Spleen (tissue), 11 donors: ENCODE results near the gene MYBPC3. TPM values are rescaled to one million over a fixed set of nuclear protein-coding genes. Genes with fewer than 3 reads are reported as not detected.
A peak's percentile ranks its signal among the peaks of the same experiment; 100 is the strongest.

Experiments used
- DNase-seq: peaks from one replicate; pipeline ENCODE4 v3.0.0-alpha.2; 2020
- H3K27ac ChIP-seq, 8 donors: fragments of 200-600 bp; sonication (generic) in 7 of 8; 1 replicate in 4 of 8; 2 replicates in 4 of 8; pipeline versions ENCODE4 v1.5.0 to v1.8.0; 2016 to 2021; ENCODE audit warnings: inconsistent platforms in 4 of 8, mild to moderate bottlenecking in 4 of 8, moderate library complexity in 1 of 8
- H3K27me3 ChIP-seq, 7 donors: fragments of 200-600 bp; sonication (generic) in 6 of 7; replicated peaks in 1 of 7; 1 replicate in 4 of 7; 2 replicates in 3 of 7; pipeline versions ENCODE4 v1.5.0 to v1.8.0; 2016 to 2021; ENCODE audit warnings: inconsistent platforms in 3 of 7, mild to moderate bottlenecking in 1 of 7
- H3K36me3 ChIP-seq, 6 donors: fragments of 200-600 bp; sonication (generic) in 5 of 6; 1 replicate in 4 of 6; 2 replicates in 2 of 6; pipeline versions ENCODE4 v1.5.0 to v1.8.0; 2016 to 2021; ENCODE audit warnings: inconsistent platforms in 2 of 6
- H3K4me1 ChIP-seq, 6 donors: fragments of 200-600 bp; sonication (generic) in 5 of 6; 1 replicate in 3 of 6; 2 replicates in 3 of 6; pipeline versions ENCODE4 v1.5.0 to v1.8.0; 2016 to 2021; ENCODE audit warnings: inconsistent platforms in 3 of 6
- H3K4me3 ChIP-seq, 8 donors: fragments of 200-600 bp; sonication (generic) in 7 of 8; 1 replicate in 4 of 8; 2 replicates in 4 of 8; pipeline versions ENCODE4 v1.5.0 to v1.8.0; 2016 to 2021; ENCODE audit warnings: inconsistent platforms in 4 of 8, mild to moderate bottlenecking in 4 of 8, moderate library complexity in 2 of 8
- H3K9me3 ChIP-seq, 8 donors: fragments of 200-600 bp; sonication (generic) in 7 of 8; 1 replicate in 4 of 8; 2 replicates in 4 of 8; pipeline versions ENCODE4 v1.5.0 to v1.8.0; 2016 to 2021; ENCODE audit warnings: inconsistent platforms in 4 of 8
- CTCF ChIP-seq, 11 experiments: fragments of 200-600 bp in 7 of 11; fragments of 450-650 bp in 4 of 11; sonication (generic) in 4 of 11; IDR thresholded peaks in 8 of 11; conservative IDR thresholded peaks in 3 of 11; 1 replicate in 7 of 11; 2 replicates in 4 of 11; pipeline versions ENCODE4 v1.4.0 to v1.8.0; 2016 to 2021; ENCODE audit warnings: antibody characterized with exemption in 11 of 11, inconsistent platforms in 4 of 11, mild to moderate bottlenecking in 1 of 11
- POLR2A ChIP-seq, 3 donors: fragments of 450-650 bp; IDR thresholded peaks; one replicate each; pipeline ENCODE4 v1.5.1; 2017; ENCODE audit warnings: antibody characterized with exemption in 3 of 3, mild to moderate bottlenecking in 1 of 3
- POLR2AphosphoS5 ChIP-seq, 3 donors: sonication (generic); formaldehyde crosslinking; IDR thresholded peaks; one replicate each; pipeline ENCODE4 v1.5.1; 2017; ENCODE audit warnings: antibody characterized with exemption in 3 of 3
- WGBS, 5 donors: extraction: QIAGEN DNeasy Blood & Tissue Kit in 3 of 5; methylation state at CpG; one replicate each; pipeline versions ENCODE4 v1.1.5 to v1.1.7; 2013 to 2018; 5-methylcytosine and 5-hydroxymethylcytosine counted together
- intact Hi-C: fragments of 100-400 bp; cut with DNase I; formaldehyde crosslinking; loops from one replicate; pipeline ENCODE4 v1.15.0; 2023; ENCODE audit warnings: low total_unique reads
- polyA plus RNA-seq, 3 donors: library from polyadenylated mRNA; stranded (reverse); fragments of 200-250 nt; gene quantifications; one replicate each; pipeline ENCODE4 v1.2.1, GENCODE V29; 2013
- total RNA-seq, 7 donors: library from RNA; depleted of rRNA in 3 of 7; stranded (reverse); fragments of >200 nt in 3 of 7; fragmentation: NEBNext Ultra II Directional in 4 of 7; extraction: Animal tissue kit (Norgen Biotek cat#: 25700) in 4 of 7; gene quantifications; one replicate each; pipeline versions ENCODE4 v1.1.0 to v1.2.1, GENCODE V29; 2016 to 2021
- donor health status: healthy with polysubstance abuse.
- donor health status: DM: no; HTN: no; CAD: no; lungs with moderate emphysema.
- donor health status: DM: no; HTN: no; CAD: no.
- donor health status: Bipolar disorder and iron deficiency.
- donor health status: healthy.
- donor health status: DM: no; HTN: no; CAD: no.
- donor health status: DM: yes; HTN: yes; CAD: no.

MYBPC3 gene
- total and polyA plus RNA-seq, 10 donors, result 0.49 to 4.7 (median 1.5) TPM

- WGBS, 5 donors, result 17 to 49% (median 22%) methylated on average over 26 to 39 of the region's 39 CpGs
- TF ChIP-seq POLR2A (IDR thresholded peaks at IDR 0.05) (peak in 2 of 3 donors; percentile 34 to 53), POLR2AphosphoS5 (IDR thresholded peaks at IDR 0.05) (peak; percentile 87 to 94 (median 88)), CTCF (IDR thresholded peaks at IDR 0.05 in 8 of 11, conservative IDR thresholded peaks at IDR 0.05 in 3 of 11) (peak in 3 of 11 experiments; percentile 10 to 24 (median 19))
- DNase-seq, result peak; percentile 96
- no peaks in the 10 kb centered on the region for H3K36me3 ChIP-seq
- peak overlapping the region in 7 of 8 donors; percentile 3 to 68 (median 29) for H3K4me3 ChIP-seq
- peaks cover 39 to 95% (median 76%) of the 10 kb centered on the region in 6 donors for H3K4me1 ChIP-seq
- H3K27ac ChIP-seq, result peak overlapping the region; percentile 96 to 100 (median 99)
- no peaks in the 10 kb centered on the region for H3K27me3 ChIP-seq
- intact Hi-C loops, result no loop called here
- H3K9me3 ChIP-seq, result no peaks in the 10 kb centered on the region
Measured at GRCh38 chr11:47394322-47395222, 42.1 kb upstream of the MYBPC3 start.

GRCh38 chr11:47394050-47394321, 41.5 kb upstream of the MYBPC3 start:
- no peaks in the 10 kb centered on the region for H3K36me3 ChIP-seq
- H3K9me3 ChIP-seq, result no peaks in the 10 kb centered on the region
- peak overlapping the region; percentile 96 to 100 (median 99) for H3K27ac ChIP-seq
- 35 to 59% (median 41%) methylated on average over 9 of the region's 9 CpGs for WGBS, 5 donors
- peak overlapping the region in 6 of 8 donors; percentile 3 to 68 (median 30) for H3K4me3 ChIP-seq
- intact Hi-C loops, result no loop called here
- H3K27me3 ChIP-seq, result no peaks in the 10 kb centered on the region
- H3K4me1 ChIP-seq, result peaks cover 38 to 95% (median 76%) of the 10 kb centered on the region in 6 donors
- DNase-seq, result peak; percentile 93
- TF ChIP-seq CTCF (IDR thresholded peaks at IDR 0.05 in 8 of 11, conservative IDR thresholded peaks at IDR 0.05 in 3 of 11), result no peak
- peak in 2 of 3 donors; percentile 63 to 79 for TF ChIP-seq POLR2AphosphoS5 (IDR thresholded peaks at IDR 0.05)

- WGBS, 5 donors, result 30 to 51% (median 40%) methylated on average over 19 to 20 of the region's 20 CpGs
- peak; percentile 92 for DNase-seq
- Histone ChIP-seq H3K4me1 (peaks cover 43 to 95% (median 79%) of the 10 kb centered on the region in 6 donors), H3K4me3 (peak overlapping the region in 4 of 8 donors; percentile 3 to 68 (median 32)), H3K9me3 (no peaks in the 10 kb centered on the region), H3K27ac (peak overlapping the region; percentile 96 to 100 (median 99)), H3K36me3 (no peaks in the 10 kb centered on the region), H3K27me3 (no peaks in the 10 kb centered on the region)
- intact Hi-C loops, result no loop called here
- TF ChIP-seq CTCF (IDR thresholded peaks at IDR 0.05 in 8 of 11, conservative IDR thresholded peaks at IDR 0.05 in 3 of 11) (no peak), POLR2AphosphoS5 (IDR thresholded peaks at IDR 0.05) (peak in 2 of 3 donors; percentile 33 to 50), POLR2A (IDR thresholded peaks at IDR 0.05) (peak in 1 of 3 donors; percentile 22)
Measured at GRCh38 chr11:47393163-47394049, 40.9 kb upstream of the MYBPC3 start.
